CD4-positive, alpha-beta T cell treated with Interleukin-2 at 100 ng/mL for 4 hours (primary cell): ENCODE measurements around the gene UNC5C.

ENCODE experiments used
- DNase-seq: peaks from one replicate; pipeline ENCODE4 v3.0.0-alpha.2; 2020; ENCODE audit warnings: low spot score

Gene UNC5C

DNA sequence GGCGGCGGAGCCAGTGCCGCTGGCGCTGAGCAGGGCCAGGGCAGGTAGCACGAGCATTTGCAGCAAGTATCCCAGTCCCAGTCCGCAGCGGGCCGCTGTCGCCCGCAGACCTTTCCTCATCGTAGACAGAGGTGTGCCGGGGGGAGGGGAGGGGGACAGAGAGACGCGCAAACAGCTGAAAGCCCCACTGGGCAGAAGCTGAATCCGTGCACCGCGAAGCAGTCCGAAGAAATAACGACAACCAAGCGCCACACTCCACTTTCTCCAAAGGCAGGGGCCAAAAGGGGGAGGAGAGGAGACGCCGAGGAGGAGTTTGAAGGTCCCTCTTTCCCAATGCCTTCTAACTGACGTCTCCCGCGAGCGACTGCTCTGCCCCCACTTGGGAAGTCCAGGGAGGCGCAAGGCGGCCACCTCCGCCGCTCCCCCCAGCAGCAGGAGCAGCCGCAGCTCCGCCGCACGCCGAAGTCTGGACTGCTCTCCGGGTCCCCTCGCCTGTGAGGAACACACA, at the start of gene UNC5C:
TSS of gene UNC5C (minus strand) at position 236 of the 508 bp plus-strand sequence.
- DNase-seq, result no peak

DNA sequence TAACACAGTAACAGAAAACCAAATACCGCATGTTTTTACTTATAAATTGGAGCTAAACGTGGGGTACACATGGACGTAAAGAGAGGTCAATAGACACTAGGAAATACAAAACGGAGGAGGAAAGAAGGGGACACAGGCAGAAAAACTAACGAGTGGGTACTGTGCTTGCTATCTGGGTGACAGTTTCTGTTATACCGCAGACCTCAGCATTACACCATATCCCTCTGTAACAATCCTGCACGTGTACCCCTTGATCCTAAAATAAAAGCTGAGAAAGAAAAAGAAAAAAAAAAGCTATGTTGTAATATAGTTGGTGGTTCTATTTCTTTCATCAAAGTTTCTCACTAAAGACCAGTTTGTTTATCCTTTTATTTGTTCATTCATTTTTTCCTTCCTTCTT, 47.9 kb upstream of the UNC5C start:
- no peak for DNase-seq

- DNase-seq, result no peak
Measured at GRCh38 chr4:95594629-95595028, 45.9 kb upstream of the UNC5C start.

GRCh38 chr4:95594013-95594412, 45.2 kb upstream of the UNC5C start:
- no peak for DNase-seq

GRCh38 chr4:95591278-95591677, 42.5 kb upstream of the UNC5C start:
- no peak for DNase-seq

DNA sequence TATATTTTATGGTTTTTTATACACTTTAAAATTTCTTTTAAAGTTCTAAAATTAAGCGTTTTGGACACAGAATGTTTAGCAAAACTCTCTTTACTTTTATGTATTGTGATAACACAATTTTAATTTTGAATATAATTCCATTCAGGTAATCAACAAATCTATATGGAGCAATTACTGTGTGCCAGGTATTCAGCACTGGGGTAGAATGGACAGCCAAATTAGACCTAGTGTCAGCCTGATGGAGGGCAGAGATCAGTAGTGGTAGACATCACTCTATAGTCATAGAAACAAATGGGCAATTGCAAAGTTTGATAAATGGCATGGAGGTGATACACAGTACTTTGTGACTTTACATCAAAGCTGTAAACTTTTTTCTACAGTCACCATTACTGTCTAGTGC, 41.8 kb upstream of the UNC5C start:
- no peak for DNase-seq

GRCh38 chr4:95585016-95585695, 36.4 kb upstream of the UNC5C start:
- DNase-seq, result no peak

GRCh38 chr4:95580226-95580625, 31.5 kb upstream of the UNC5C start:
- DNase-seq, result no peak

- no peak for DNase-seq
Measured at GRCh38 chr4:95572304-95572991, 23.7 kb upstream of the UNC5C start.

- no peak for DNase-seq
Measured at GRCh38 chr4:95571577-95571976, 22.8 kb upstream of the UNC5C start.

- DNase-seq, result no peak
Measured at GRCh38 chr4:95563638-95564337, 15.0 kb upstream of the UNC5C start.

DNA sequence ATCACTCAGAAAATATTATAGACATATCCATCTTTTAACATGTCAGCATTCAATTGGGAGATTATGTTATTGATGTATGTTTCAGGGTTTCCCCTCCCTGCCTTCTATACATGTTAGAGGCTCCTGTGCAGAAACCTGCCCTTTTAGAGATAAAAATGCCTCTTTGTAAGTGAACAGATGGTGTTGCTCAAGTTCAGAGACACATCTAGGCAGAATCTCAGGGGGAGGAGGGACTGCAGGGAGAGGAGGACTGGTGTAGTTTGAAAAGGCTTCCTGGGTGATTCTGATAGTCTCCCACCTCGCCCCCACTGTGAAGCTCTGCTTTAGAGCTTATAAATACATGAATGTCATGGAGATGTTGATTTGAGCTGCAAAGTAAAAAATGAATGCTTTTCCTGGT, 12.0 kb upstream of the UNC5C start:
- no peak for DNase-seq

- DNase-seq, result no peak
Measured at GRCh38 chr4:95556207-95556859, 7.6 kb upstream of the UNC5C start.

DNA sequence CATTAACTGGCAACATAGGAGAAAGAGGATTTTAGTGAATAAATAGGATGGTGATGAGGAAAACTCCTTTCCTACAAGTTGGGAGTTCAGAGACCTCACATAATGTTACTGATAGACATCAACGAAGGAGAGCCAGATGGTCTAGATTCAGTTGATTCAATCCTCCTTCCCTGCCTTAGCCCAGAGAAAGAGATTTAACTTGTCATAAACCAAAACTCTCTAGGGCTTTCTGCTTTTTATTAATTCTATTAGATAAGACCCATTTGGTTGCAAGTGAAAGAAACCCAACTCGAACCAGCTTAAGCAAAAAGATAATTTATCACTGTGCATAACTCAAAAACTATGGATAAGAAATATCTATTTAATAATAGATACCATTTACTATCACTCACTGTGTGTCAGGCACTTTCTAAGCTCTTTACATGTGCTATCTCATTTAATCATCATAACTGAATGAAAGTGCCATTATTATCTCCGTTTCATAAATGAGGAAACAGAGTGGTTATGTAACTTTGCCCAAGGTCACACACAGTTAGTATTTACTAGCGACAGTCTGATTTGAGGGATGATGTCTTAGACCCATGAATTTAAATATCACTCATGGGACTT, 4.3 kb upstream of the UNC5C start:
- no peak for DNase-seq

- no peak for DNase-seq
Measured at GRCh38 chr4:95551653-95552052, 2.9 kb upstream of the UNC5C start.

DNA sequence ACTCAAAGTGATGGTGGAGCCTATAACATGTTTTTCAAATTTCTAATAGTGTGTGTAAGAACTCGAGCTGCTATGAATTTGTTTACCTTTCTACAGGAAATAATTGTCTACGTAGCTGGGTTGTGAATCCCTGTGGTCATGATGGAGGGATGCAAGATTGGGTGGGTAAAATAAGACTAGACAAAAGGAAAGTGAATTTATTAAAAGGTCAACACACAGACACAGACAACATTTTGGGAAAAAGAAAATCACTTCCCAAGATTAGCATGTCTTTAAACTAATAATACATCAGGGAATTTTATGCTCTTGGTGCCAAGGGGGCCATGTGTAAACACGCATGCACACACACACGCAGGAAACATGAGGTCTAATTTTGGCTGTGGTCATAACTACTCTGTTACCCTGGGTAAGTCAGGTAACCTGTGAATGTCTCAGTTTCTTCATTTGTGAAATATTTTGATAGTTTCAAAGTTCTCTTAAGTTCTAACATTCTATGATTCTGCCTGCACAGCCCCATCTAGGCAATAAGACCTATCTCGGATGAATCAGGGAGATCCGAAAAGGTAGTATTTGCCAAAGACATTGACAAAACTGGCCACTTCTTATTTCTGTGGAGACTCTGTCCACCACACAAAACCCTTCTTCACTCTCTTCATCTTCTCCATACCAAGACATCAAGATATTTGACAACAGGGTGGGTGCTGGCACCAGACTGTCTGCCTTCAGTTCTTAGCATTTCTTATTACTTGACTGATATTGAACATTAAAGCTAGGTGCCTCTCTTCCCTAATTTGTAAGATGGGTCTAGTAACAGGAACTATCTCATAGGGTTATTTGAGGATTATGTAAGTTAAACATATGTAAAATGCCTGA, 1.6 kb upstream of the UNC5C start:
- DNase-seq, result no peak

- no peak for DNase-seq
Measured at GRCh38 chr4:95549246-95550114, 707 bp upstream of the UNC5C start.

DNA sequence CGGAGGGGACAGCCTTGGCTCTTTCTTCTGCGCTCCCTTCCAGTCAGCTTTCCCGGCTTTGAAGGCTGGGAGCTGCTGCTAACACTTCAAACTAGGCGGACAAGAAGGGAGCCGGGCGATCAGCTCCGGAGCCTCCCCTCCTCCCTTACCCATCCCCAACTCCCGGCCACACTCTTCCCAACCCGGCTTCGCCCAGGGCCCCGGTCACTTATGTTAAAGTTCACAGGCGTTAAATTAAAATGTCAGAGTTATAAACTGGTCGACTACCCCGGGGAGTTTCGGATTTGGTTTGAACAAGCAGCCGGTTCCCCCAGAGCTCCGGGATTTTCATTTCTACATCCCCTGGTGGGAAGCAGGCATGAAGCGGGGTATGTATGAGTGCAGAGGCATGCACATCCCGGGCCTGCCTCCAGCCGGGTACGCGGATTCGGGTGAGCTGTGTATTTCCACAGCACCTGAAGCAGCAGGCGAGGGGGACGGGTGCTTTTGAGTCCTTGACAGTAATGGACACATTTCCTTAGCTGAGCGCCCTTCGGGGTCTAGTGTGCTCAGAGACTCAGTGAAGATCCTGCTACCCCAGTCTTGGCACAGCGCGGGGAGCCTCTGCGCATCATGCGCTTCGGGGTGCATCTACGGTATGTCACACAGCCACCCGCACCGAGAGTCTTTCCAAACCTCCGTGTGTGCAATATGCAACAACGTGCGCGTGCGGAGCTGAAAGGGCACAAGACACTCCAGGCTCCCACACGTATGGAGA, 880 bp downstream of the UNC5C start:
- no peak for DNase-seq
